HG02870 (cell line): ENCODE results near the gene NEDD4L.
A peak's percentile ranks its signal among the peaks of the same experiment; 100 is the strongest.

ENCODE experiments used
- ATAC-seq: cut with Tn5 transposase; IDR thresholded peaks from one replicate; pipeline ENCODE4 v1.9.1; 2021; ENCODE audit warnings: mild to moderate bottlenecking, moderate library complexity; ENCODE audit not compliant: unreplicated experiment

NEDD4L gene

GRCh38 chr18:58088691-58089065, 44.7 kb downstream of the NEDD4L start:
- ATAC-seq = no peak

DNA sequence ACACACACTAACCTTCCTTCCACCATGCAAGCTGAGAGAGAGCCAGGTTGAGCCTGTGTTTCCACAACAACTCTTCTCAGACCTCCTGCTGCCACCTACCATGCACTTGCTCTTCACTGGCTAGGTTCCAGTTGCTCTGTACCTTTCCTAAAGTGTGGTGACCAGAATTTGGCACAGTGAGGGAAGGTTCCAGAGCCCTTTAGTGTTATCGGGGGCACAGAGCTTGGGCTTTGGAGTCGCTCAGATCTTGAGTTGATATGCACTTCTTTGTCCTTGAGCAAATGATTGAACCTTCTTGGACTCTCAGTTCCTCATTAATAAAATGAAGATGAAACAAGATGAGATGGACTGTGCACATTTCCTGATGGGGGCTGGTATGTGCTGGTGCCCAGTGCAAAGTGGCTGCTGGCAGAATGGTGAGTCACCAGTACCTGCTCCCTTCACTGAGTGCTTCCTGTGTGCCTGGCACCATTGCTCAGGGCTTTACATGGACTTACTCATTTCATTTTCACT, 47.1 kb downstream of the NEDD4L start:
- peak; percentile 74 for ATAC-seq

DNA sequence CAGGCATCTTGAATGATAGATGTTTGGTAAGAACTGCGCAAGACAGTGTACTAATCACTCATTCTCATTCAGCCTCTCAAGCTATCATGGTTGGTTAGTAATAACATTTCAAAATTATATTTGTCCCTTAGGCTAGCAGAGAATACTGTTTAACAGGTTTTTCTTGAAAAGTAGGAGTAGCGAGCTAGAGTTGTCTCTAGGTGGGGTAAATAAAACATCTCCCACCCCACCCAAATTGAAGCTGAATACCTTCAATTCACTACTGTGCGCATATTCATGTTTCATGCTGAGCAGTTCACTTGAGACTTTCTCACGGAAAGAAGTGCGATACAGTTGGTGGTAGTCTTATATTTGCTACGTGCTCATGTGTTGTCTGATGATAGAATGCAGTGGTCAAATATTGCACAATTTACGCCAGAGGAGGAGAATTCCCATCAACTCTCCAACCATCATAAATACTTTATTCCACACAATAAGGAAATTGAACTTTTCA, 49.3 kb downstream of the NEDD4L start:
- no peak for ATAC-seq

DNA sequence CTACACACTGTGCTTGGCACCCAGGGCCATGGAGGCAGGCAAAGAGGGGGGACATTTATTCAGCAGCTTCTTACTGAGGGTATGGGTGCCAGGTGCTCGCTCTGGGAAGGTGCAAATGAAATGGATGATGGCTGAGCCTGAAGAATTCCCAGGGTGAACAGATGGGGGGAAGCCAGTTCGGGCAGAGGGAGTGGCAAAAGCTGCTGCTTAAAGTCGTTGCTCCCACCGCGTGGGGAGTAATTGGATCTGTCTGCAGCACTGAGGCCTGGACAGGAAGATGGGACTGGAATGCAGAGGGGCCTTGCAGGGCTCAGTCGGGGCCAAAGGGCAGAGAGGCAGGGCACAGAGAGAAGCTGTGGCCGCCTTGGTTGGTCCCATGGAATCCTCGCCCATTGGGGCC, 51.2 kb downstream of the NEDD4L start:
- no peak for ATAC-seq

DNA sequence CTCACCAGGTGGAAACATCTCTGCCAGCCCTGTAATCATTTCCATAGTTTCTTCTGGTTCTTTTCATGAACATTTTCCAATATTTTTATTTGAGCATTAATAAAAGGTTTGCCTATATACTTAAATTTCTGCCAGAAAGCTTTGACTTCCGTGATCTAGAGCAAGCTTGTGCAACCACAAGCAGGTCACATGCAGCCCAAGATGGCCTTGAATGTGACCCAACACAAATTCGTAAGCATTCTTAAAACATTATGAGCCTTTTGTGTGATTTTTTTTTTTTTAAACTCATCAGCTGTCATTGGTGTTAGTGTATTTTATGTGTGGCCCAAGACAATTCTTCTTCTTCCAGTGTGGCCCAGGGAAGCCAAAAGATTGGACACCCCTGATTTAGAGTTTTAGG, 51.6 kb downstream of the NEDD4L start:
- ATAC-seq = no peak

DNA sequence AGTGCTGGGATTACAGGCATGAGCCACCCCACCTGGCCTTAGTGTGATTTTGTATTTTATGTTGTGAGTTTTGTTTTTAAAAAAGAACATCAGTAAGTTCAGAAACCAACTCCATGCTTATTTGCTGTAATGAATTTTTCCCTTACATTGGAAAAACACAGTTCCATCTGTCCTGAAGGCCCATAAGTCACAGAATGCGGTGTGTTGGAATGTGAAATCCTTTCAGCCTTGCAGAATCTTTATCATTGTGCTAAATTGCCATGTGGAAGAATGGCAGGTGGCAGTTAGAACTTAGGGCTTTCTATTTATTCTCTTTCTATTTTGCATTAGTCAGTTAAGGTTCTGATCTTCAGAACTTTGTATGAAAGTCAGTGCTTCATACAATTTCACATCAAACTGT, 52.6 kb downstream of the NEDD4L start:
- ATAC-seq = no peak

- ATAC-seq = no peak
Measured at GRCh38 chr18:58097121-58097906, 53.3 kb downstream of the NEDD4L start.

- no peak for ATAC-seq
Measured at GRCh38 chr18:58097907-58098166, 53.8 kb downstream of the NEDD4L start.

DNA sequence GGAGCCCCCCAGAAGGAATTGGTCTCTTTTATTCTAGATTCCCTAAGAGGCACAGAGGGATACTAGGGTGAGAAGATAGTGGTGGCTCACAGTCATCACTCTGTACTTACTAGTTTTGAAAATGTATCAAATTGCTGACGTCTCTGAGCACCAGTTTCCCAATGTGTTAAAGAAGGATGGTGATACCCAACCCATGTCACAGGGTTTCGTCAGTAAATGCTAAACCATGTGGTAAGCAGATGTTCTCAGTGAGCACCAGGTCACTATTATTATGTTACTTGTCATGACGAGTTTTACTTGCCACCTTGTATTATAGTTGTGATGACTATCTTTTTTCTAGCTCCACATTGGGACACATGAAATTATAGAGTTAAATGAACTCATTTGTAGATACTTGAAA, 54.7 kb downstream of the NEDD4L start:
- no peak for ATAC-seq

- ATAC-seq = peak; percentile 63
Measured at GRCh38 chr18:58100154-58100553, 56.1 kb downstream of the NEDD4L start.

DNA sequence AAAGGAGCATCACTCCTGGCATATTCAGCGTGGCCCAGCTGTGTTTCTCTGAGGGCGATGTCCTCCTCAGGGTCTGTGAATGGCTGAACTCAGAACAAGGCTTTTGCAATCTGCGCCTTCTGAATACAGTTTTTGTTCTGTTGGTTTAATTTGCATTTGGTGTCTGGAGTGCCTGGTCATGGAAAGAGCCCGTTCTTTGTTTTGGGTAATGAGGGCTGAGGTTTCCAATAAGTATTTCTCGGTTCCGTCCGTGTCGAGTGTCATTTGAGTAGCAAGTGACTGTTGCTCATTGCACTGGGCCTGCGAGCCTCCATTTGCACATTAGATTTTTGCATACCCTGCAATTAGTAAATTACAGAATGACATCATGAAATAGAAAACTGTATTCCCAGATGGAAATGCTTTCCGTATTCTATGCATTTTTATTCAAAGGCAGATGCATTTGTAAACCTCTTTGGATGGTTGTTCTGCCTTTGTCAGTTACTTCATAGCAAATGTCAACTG, 57.3 kb downstream of the NEDD4L start:
- ATAC-seq = peak; percentile 77

GRCh38 chr18:58102018-58102417, 58.0 kb downstream of the NEDD4L start:
- ATAC-seq = no peak

DNA sequence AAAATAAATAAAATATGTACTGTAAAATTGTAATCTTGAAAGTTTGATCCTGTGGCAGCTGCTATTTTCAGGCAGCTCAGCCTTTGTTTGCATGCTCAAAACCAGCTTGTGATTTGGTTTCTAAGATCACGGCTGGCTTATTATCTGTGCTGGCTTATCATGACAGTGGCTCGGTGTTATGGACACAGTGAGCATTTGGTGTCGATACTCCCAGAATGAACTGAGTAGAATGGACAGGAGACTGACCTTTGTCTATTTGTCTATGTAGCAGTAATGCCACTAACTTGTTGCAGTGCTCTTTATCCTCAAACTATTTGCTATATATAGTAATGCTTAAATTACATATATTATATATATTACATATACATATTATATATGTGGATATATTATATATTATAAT, 58.8 kb downstream of the NEDD4L start:
- ATAC-seq = no peak

DNA sequence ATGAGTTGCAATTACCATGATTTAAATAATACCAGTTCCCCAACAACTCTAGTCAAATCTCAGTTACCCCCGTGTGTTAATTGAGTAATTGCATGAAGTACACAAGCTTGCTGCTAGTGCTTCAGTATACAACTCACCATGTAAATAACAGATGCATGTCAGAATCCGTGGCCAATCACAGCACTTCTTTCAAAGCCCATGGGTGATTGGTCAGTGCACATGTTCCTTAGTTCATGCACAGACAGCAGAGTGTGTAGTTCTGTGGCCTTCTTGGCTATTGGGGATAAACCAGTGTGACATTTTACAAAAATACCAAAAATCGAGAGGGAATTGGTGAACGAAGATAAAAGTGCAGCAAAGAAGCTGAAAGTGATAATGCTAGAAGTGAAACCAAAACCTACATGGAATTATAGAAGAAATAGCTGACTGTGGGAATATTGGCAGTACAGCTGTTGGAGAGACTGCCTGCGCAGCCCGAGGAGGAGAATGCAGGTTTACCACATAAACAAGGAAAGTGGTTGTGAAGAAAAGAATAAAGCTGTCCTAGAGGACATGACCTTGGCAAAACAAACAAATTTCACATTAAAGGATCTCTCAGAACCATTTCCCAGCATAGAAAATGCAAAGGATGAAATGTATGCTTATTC, 59.4 kb downstream of the NEDD4L start:
- no peak for ATAC-seq

GRCh38 chr18:58104096-58104495, 60.1 kb downstream of the NEDD4L start:
- no peak for ATAC-seq

- ATAC-seq = no peak
Measured at GRCh38 chr18:58105206-58105887, 61.3 kb downstream of the NEDD4L start.

DNA sequence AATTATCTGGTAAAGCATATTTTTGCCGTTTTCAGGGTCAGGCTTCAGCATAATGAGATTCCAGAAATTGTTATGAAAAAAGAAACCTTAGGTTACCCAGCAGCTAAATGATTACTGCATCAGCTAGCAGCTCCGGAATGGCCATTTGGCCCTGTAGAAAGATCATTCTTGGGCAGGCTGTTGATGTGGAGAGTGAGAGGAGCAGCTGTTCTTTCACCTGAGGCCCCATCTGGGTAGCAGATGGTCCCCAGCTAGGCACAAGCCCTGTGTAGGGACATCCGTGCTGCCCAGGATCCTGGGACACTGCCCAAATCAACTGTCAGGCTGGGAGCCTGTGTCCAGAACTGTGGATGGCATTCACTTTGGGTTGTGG, 61.8 kb downstream of the NEDD4L start:
- ATAC-seq = no peak

DNA sequence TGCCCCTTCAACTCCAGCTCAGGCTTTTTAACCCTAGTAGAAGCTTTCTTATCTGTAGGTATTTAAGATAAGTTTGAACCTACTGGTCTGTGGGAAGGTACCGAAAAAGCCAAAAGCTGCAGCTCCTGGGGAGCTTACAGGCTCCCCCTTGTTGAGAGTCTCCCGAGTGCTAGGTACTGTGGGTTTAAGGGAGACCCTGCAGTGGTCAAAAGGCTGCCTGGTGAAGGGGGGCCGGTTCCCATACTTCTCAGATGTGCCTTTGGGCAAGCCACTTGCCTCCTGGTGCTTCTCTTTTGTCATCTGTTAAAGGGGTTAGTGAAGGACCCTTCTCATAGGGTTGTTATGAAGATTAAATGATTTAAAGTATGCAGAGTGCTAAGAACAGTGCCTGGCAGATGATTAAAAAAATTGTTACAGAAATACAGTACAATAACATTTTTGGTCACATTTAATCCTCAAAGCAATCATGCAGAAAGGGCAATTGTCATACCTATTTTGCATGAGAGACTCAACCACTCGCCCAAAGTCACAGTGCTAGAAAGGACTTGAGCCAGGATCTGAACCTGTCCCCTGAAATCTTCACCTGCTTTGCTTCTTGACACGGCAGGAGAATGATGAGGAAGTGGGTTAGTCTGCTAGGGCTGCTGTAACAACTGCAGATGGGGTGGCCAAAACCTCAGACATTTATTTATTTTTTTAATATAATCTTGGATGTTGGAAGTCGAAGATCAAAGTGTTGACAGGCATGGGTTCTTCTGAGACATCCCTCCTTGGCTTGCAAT, 62.5 kb downstream of the NEDD4L start:
- no peak for ATAC-seq

GRCh38 chr18:58109256-58109655, 65.2 kb downstream of the NEDD4L start:
- ATAC-seq = no peak

DNA sequence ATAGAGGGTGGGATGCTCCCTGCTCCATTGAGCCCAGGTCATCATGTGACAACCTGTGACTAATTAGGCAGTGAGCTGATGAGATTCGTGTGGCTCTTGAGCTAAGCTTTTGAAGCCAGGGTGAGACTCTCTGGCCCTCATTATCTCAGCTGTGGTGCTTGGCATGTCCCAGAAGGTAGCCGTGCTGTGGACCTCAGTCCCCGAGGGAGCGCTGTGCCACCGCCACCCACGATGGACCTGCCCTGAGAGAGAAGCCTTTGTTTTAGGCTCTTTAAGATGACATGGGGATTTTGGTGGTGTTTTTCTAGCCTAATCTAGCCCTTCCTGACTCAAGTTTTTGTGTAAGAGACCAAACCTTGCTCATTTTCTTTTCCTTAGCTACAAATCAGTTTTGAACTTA, 66.4 kb downstream of the NEDD4L start:
- no peak for ATAC-seq

DNA sequence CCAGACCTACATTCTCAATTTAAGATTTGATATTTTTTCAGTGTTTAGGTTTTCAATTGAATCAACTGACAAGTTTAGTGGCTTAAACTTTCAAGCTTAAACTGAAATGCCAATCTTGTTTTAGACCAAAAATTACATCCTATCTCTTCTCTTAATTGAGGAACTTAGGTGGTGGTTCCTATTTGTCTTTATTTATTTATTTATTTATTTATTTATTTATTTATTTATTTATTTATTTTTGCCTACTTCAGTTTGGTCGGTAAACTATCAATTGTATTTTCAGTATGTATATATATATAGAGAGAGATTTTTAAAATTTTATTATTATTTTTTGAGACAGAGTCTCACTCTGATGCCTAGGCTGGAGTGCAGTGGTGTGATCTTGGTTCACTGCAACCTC, 68.1 kb downstream of the NEDD4L start:
- ATAC-seq = no peak
